Ovary (tissue), 3 donors: ENCODE results near the gene PLA2G4F.

Experiments used
- EP300 ChIP-seq: sonication (generic); formaldehyde crosslinking; IDR thresholded peaks from one replicate; pipeline ENCODE4 v1.6.1; 2017; ENCODE audit warnings: antibody characterized with exemption
- TF ChIP-seq, protein P1 (sequence below), 3 donors: fragments of 450-650 bp in 2 of 3; fragments of 200-600 bp in 1 of 3; IDR thresholded peaks; one replicate each; pipeline versions ENCODE4 v1.5.1 to v1.8.0; 2016 to 2022; ENCODE audit warnings: antibody characterized with exemption in 3 of 3, mild to moderate bottlenecking in 1 of 3
- donor health status: DM: no; HTN: no; CAD: no.

DNA sequence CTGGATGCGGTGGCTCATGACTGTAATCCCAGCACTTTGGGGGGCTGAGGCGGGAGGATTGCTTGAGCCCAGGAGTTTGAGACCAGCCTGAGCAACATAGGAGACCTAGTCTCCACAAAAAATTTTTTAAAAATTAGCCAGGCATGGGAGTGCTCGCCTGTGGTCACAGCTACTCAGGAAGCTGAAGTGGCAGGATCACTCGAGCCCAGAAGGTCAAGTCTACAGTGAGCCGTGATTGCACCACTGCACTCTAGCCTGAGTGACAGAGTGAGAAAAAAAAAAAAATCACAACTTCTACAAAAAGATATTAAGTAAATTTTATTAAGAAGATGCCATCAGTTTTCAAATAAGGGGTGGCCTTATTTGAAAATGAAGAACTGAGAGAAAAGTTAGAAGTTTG lies 50.1 kb downstream of the PLA2G4F start:
- TF ChIP-seq, protein P1, sequence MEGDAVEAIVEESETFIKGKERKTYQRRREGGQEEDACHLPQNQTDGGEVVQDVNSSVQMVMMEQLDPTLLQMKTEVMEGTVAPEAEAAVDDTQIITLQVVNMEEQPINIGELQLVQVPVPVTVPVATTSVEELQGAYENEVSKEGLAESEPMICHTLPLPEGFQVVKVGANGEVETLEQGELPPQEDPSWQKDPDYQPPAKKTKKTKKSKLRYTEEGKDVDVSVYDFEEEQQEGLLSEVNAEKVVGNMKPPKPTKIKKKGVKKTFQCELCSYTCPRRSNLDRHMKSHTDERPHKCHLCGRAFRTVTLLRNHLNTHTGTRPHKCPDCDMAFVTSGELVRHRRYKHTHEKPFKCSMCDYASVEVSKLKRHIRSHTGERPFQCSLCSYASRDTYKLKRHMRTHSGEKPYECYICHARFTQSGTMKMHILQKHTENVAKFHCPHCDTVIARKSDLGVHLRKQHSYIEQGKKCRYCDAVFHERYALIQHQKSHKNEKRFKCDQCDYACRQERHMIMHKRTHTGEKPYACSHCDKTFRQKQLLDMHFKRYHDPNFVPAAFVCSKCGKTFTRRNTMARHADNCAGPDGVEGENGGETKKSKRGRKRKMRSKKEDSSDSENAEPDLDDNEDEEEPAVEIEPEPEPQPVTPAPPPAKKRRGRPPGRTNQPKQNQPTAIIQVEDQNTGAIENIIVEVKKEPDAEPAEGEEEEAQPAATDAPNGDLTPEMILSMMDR (IDR thresholded peaks at IDR 0.05), result no peak
- TF ChIP-seq EP300, result no peak
